A549 (cell line): ENCODE results near the gene NCAPG.

Experiments
- CBX2 ChIP-seq: fragments of 200-600 bp; sonication (generic); IDR thresholded peaks from 2 replicates; pipeline ENCODE4 v1.6.1; 2016; ENCODE audit warnings: low read depth, mild to moderate bottlenecking, borderline replicate concordance
- CHD4 ChIP-seq: fragments of 200-600 bp; sonication (generic); IDR thresholded peaks from 2 replicates; pipeline ENCODE4 v1.6.1; 2016; ENCODE audit warnings: antibody characterized with exemption, mild to moderate bottlenecking, borderline replicate concordance
- CTCF ChIP-seq: fragments of >200 bp; sonication (Bioruptor Twin); formaldehyde crosslinking; IDR thresholded peaks from 3 replicates; pipeline ENCODE4 v1.5.1; 2016
- EHMT2 ChIP-seq: fragments of 200-600 bp; sonication (generic); IDR thresholded peaks from 2 replicates; pipeline ENCODE4 v1.6.1; 2016; ENCODE audit warnings: antibody characterized with exemption, low read depth, mild to moderate bottlenecking, moderate library complexity
- ESRRA ChIP-seq: fragments of 150-350 bp; IDR thresholded peaks from 2 replicates; pipeline ENCODE4 v1.6.1; 2014; ENCODE audit warnings: mild to moderate bottlenecking, low read length, borderline replicate concordance
- MYC ChIP-seq: IDR thresholded peaks from 2 replicates; pipeline ENCODE4 v1.6.1; 2012; ENCODE audit warnings: mild to moderate bottlenecking, inconsistent platforms, low read length, improper control_type of control experiment, borderline replicate concordance
- RAD21 ChIP-seq, 2 experiments: fragments of >200 bp in 1 of 2; sonication (Bioruptor Twin) in 1 of 2; formaldehyde crosslinking in 1 of 2; IDR thresholded peaks in 1 of 2; conservative IDR thresholded peaks in 1 of 2; 2 replicates in 1 of 2; 3 replicates in 1 of 2; pipeline ENCODE4 v1.6.1; 2012 to 2018; ENCODE audit warnings: inconsistent platforms in 1 of 2
- RNF2 ChIP-seq: fragments of 200-600 bp; sonication (generic); IDR thresholded peaks from 2 replicates; pipeline ENCODE4 v1.6.1; 2016; ENCODE audit warnings: low read depth, mild to moderate bottlenecking, antibody characterized with exemption, moderate library complexity, borderline replicate concordance
- ZSCAN20 ChIP-seq: fragments of 250-450 bp; sonication (Bioruptor Pico); IDR thresholded peaks from 2 replicates; pipeline ENCODE4 v1.8.0; 2022; ENCODE audit warnings: mild to moderate bottlenecking, moderate library complexity
- TF ChIP-seq, protein P1 (sequence below): fragments of 200-600 bp; sonication (generic); IDR thresholded peaks from 2 replicates; pipeline ENCODE4 v1.6.1; 2016; ENCODE audit warnings: antibody characterized with exemption, mild to moderate bottlenecking, moderate library complexity
- TF ChIP-seq, protein P2 (sequence below): fragments of 450-650 bp; IDR thresholded peaks from 2 replicates; pipeline ENCODE4 v1.6.1; 2014; ENCODE audit warnings: antibody characterized with exemption
- TF ChIP-seq, protein P3 (sequence below): fragments of >200 bp; sonication (Bioruptor Twin); formaldehyde crosslinking; IDR thresholded peaks from 2 replicates; pipeline ENCODE4 v1.6.1; 2016

- TF ChIP-seq CTCF (no peak), CHD4 (no peak), ESRRA (no peak), MYC (no peak), RNF2 (no peak), ZSCAN20 (CRISPR knock-in tag) (no peak), RAD21 (conservative IDR thresholded peaks at IDR 0.05 in 1 of 2, IDR thresholded peaks at IDR 0.05 in 1 of 2) (no peak), CBX2 (no peak), EHMT2 (no peak)
- TF ChIP-seq, protein P1, sequence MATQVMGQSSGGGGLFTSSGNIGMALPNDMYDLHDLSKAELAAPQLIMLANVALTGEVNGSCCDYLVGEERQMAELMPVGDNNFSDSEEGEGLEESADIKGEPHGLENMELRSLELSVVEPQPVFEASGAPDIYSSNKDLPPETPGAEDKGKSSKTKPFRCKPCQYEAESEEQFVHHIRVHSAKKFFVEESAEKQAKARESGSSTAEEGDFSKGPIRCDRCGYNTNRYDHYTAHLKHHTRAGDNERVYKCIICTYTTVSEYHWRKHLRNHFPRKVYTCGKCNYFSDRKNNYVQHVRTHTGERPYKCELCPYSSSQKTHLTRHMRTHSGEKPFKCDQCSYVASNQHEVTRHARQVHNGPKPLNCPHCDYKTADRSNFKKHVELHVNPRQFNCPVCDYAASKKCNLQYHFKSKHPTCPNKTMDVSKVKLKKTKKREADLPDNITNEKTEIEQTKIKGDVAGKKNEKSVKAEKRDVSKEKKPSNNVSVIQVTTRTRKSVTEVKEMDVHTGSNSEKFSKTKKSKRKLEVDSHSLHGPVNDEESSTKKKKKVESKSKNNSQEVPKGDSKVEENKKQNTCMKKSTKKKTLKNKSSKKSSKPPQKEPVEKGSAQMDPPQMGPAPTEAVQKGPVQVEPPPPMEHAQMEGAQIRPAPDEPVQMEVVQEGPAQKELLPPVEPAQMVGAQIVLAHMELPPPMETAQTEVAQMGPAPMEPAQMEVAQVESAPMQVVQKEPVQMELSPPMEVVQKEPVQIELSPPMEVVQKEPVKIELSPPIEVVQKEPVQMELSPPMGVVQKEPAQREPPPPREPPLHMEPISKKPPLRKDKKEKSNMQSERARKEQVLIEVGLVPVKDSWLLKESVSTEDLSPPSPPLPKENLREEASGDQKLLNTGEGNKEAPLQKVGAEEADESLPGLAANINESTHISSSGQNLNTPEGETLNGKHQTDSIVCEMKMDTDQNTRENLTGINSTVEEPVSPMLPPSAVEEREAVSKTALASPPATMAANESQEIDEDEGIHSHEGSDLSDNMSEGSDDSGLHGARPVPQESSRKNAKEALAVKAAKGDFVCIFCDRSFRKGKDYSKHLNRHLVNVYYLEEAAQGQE, result no peak
- TF ChIP-seq, protein P2, sequence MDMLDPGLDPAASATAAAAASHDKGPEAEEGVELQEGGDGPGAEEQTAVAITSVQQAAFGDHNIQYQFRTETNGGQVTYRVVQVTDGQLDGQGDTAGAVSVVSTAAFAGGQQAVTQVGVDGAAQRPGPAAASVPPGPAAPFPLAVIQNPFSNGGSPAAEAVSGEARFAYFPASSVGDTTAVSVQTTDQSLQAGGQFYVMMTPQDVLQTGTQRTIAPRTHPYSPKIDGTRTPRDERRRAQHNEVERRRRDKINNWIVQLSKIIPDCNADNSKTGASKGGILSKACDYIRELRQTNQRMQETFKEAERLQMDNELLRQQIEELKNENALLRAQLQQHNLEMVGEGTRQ, result no peak
- TF ChIP-seq, protein P3, sequence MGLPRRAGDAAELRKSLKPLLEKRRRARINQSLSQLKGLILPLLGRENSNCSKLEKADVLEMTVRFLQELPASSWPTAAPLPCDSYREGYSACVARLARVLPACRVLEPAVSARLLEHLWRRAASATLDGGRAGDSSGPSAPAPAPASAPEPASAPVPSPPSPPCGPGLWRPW, result no peak
Measured at GRCh38 chr4:17812801-17813200, 2.0 kb downstream of the NCAPG start.
